ENCODE measurements around the gene SLC35E4.

GRCh38 chr22:30627471-30627870, 8.1 kb upstream of the SLC35E4 start:
- TF ChIP-seq CTCF (IDR thresholded peaks at IDR 0.05) (no peak), EP300 (IDR thresholded peaks at IDR 0.05; ENCODE audit: borderline replicate concordance in 1 of 2, low read depth in 1 of 2, low read length in 1 of 2) (no peak), FOSL2 (IDR thresholded peaks at IDR 0.05; ENCODE audit: borderline replicate concordance, low read depth) (no peak), FOXJ3 (CRISPR knock-in tag; IDR thresholded peaks at IDR 0.05) (no peak), REST (IDR thresholded peaks at IDR 0.05; ENCODE audit: low read depth, low read length) (no peak), EZH2phosphoT487 (IDR thresholded peaks at IDR 0.05; ENCODE audit: borderline replicate concordance, low read depth) (no peak), TCF12 (IDR thresholded peaks at IDR 0.05) (no peak), GABPA (IDR thresholded peaks at IDR 0.05; ENCODE audit: low read depth) (no peak)
